Liver (tissue), 3 donors: ENCODE results near the gene NDUFS1.

Experiments
- ATF3 ChIP-seq: IDR thresholded peaks from 2 replicates; pipeline ENCODE4 v1.6.1; 2016; ENCODE audit warnings: antibody characterized with exemption
- CTCF ChIP-seq: fragments of 150-350 bp; IDR thresholded peaks from 2 replicates; pipeline ENCODE4 v1.5.1; 2017; ENCODE audit warnings: improper control_type of control experiment, low read depth, low read length; ENCODE audit not compliant: missing input control
- EGR1 ChIP-seq, 2 donors: IDR thresholded peaks; 2 replicates each; pipeline ENCODE4 v1.6.1; 2016 to 2018; ENCODE audit warnings: antibody characterized with exemption in 2 of 2, low read depth in 2 of 2
- FOXA2 ChIP-seq: IDR thresholded peaks from 2 replicates; pipeline ENCODE4 v1.6.1; 2016; ENCODE audit warnings: antibody characterized with exemption
- GABPA ChIP-seq, 2 donors: IDR thresholded peaks in 1 of 2; conservative IDR thresholded peaks in 1 of 2; 2 replicates each; pipeline ENCODE4 v1.6.1; 2016; ENCODE audit warnings: antibody characterized with exemption in 2 of 2, mild to moderate bottlenecking in 1 of 2, moderate library complexity in 1 of 2
- HNF4G ChIP-seq: IDR thresholded peaks from 2 replicates; pipeline ENCODE4 v1.6.1; 2016; ENCODE audit warnings: antibody characterized with exemption
- JUND ChIP-seq, 2 donors: IDR thresholded peaks; 2 replicates each; pipeline ENCODE4 v1.6.1; 2016; ENCODE audit warnings: antibody characterized with exemption in 2 of 2
- MAX ChIP-seq: IDR thresholded peaks from 2 replicates; pipeline ENCODE4 v1.6.1; 2016; ENCODE audit warnings: antibody characterized with exemption
- RAD21 ChIP-seq, 2 donors: IDR thresholded peaks; 2 replicates each; pipeline ENCODE4 v1.6.1; 2016; ENCODE audit warnings: antibody characterized with exemption in 2 of 2, mild to moderate bottlenecking in 2 of 2
- REST ChIP-seq: IDR thresholded peaks from 2 replicates; pipeline ENCODE4 v1.6.1; 2016; ENCODE audit warnings: antibody characterized with exemption, mild to moderate bottlenecking
- SP1 ChIP-seq: IDR thresholded peaks from 2 replicates; pipeline ENCODE4 v1.6.1; 2018; ENCODE audit warnings: antibody characterized with exemption, mild to moderate bottlenecking
- TAF1 ChIP-seq: conservative IDR thresholded peaks from 2 replicates; pipeline ENCODE4 v1.6.1; 2016; ENCODE audit warnings: antibody characterized with exemption, mild to moderate bottlenecking
- YY1 ChIP-seq: IDR thresholded peaks from 2 replicates; pipeline ENCODE4 v1.6.1; 2016; ENCODE audit warnings: antibody characterized with exemption, mild to moderate bottlenecking
- ZBTB33 ChIP-seq: IDR thresholded peaks from 2 replicates; pipeline ENCODE4 v1.6.1; 2016; ENCODE audit warnings: antibody characterized with exemption
- donor health status: healthy.
- donor health status: healthy.

GRCh38 chr2:206084439-206084869 is 74.8 kb downstream of the NDUFS1 start:
- TF ChIP-seq MAX (no peak), CTCF (no peak), REST (peak; percentile 30), GABPA (IDR thresholded peaks at IDR 0.05 in 1 of 2, conservative IDR thresholded peaks at IDR 0.05 in 1 of 2) (no peak), JUND (IDR thresholded peaks at IDR 0.05) (no peak), ATF3 (no peak), ZBTB33 (no peak), RAD21 (IDR thresholded peaks at IDR 0.05) (no peak), FOXA2 (no peak), YY1 (peak; percentile 34), TAF1 (no peak), SP1 (peak; percentile 9), HNF4G (no peak), EGR1 (IDR thresholded peaks at IDR 0.05; ENCODE audit: low read depth in 2 of 2) (no peak)
